HG03095 (cell line): ENCODE results near the gene PTPRR.

Source experiments
- ATAC-seq: cut with Tn5 transposase; IDR thresholded peaks from one replicate; pipeline ENCODE4 v1.9.1; 2021; ENCODE audit warnings: moderate library complexity; ENCODE audit not compliant: unreplicated experiment

The PTPRR gene

GRCh38 chr12:70920251-70920851 lies at the start of gene PTPRR:
Gene PTPRR, minus strand, starts transcription at chr12:70920738. Its CDS starts 348 bp downstream, at chr12:70920390.
- no peak for ATAC-seq

GRCh38 chr12:70966996-70967790 lies 46.7 kb upstream of the PTPRR start:
- ATAC-seq, result no peak

GRCh38 chr12:70966046-70966445 lies 45.5 kb upstream of the PTPRR start:
- ATAC-seq, result no peak

GRCh38 chr12:70964867-70965510 lies 44.5 kb upstream of the PTPRR start:
- ATAC-seq, result no peak

GRCh38 chr12:70963081-70963660 lies 42.6 kb upstream of the PTPRR start:
- no peak for ATAC-seq

GRCh38 chr12:70962226-70962794 lies 41.8 kb upstream of the PTPRR start:
- ATAC-seq, result no peak

- no peak for ATAC-seq
Observed at GRCh38 chr12:70960484-70960883, 39.9 kb upstream of the PTPRR start.

GRCh38 chr12:70955415-70955814 lies 34.9 kb upstream of the PTPRR start:
- no peak for ATAC-seq

- ATAC-seq, result no peak
Observed at GRCh38 chr12:70950451-70950850, 29.9 kb upstream of the PTPRR start.

- ATAC-seq, result no peak
Observed at GRCh38 chr12:70948976-70949336, 28.4 kb upstream of the PTPRR start.

GRCh38 chr12:70948236-70948975 lies 27.9 kb upstream of the PTPRR start:
- no peak for ATAC-seq

- no peak for ATAC-seq
Observed at GRCh38 chr12:70936203-70936813, 15.8 kb upstream of the PTPRR start.

- no peak for ATAC-seq
Observed at GRCh38 chr12:70933133-70933532, 12.6 kb upstream of the PTPRR start.

GRCh38 chr12:70929029-70929428 lies 8.5 kb upstream of the PTPRR start:
- ATAC-seq, result no peak

- no peak for ATAC-seq
Observed at GRCh38 chr12:70928071-70928470, 7.5 kb upstream of the PTPRR start.

- no peak for ATAC-seq
Observed at GRCh38 chr12:70927356-70927755, 6.8 kb upstream of the PTPRR start.

- ATAC-seq, result no peak
Observed at GRCh38 chr12:70925539-70925938, 5.0 kb upstream of the PTPRR start.

- no peak for ATAC-seq
Observed at GRCh38 chr12:70920891-70921290, 353 bp upstream of the PTPRR start.

GRCh38 chr12:70919597-70920035 lies 922 bp downstream of the PTPRR start:
- no peak for ATAC-seq

GRCh38 chr12:70919176-70919575 lies 1.4 kb downstream of the PTPRR start:
- no peak for ATAC-seq
